HG02885 (cell line): ENCODE data around the gene KLF12.

Experiments used
- ATAC-seq: cut with Tn5 transposase; IDR thresholded peaks from one replicate; pipeline ENCODE4 v1.9.1; 2021; ENCODE audit warnings: mild to moderate bottlenecking; ENCODE audit not compliant: unreplicated experiment, poor library complexity

The KLF12 gene

GRCh38 chr13:74134221-74134776, at the start of gene KLF12:
Gene KLF12, minus strand, starts transcription at chr13:74134404.
- ATAC-seq, result peak; percentile 65

- ATAC-seq, result no peak
Observed at GRCh38 chr13:74182491-74182890, 48.3 kb upstream of the KLF12 start.

DNA sequence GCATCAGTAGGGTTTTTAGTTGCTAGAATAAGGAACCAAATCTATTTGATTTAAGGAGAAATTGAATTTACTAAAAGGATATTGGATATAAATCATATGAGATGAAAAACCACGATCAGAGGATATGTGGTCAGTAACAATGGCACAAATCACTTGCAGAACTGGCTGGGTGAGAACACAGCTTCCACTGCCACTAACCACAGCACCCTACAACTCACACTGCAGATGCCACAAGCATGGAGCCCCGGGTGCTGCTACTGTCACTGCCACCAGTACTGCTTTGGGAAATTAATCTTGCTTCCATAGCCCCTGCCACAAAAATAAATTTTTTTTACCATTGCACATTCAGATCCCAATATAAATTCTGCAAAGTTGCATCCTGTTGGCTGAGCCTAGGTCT, 40.6 kb upstream of the KLF12 start:
- ATAC-seq, result no peak

DNA sequence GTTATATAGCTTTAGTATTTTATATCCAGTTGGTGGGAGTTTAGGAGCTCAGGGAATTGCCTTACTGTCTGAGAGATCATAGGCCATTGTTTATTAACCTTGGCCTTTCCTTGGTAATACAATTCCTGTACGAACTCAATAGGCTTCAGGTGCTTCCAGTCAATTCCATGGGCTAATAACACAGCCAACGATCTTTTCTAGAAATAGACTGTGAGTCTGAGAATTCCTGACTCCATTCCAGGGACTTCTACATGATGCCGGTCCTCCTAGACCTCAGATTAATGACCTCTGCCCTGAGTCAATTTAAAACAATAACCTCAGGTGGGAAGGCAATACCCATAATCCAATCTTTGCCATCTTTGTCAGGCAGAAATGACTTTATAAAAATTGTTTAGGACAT, 39.6 kb upstream of the KLF12 start:
- no peak for ATAC-seq

DNA sequence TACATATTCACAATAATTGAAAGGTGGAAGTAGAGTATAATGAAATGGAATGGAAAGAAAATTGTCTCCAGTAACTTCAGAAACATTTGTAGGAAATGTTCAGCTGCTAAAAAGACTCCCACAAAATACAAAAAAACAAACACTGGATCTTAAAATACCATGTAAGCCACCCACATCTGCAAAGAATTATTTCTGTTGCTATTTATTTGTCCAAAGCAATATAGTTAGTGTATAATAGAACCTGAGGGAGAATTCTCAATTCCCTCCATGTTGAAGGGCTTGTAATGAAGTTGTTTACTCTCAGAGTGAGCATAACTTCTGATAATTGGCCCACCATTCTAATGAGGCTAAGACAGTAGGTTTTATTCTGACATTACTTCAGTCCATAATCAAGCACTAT, 37.4 kb upstream of the KLF12 start:
- no peak for ATAC-seq

DNA sequence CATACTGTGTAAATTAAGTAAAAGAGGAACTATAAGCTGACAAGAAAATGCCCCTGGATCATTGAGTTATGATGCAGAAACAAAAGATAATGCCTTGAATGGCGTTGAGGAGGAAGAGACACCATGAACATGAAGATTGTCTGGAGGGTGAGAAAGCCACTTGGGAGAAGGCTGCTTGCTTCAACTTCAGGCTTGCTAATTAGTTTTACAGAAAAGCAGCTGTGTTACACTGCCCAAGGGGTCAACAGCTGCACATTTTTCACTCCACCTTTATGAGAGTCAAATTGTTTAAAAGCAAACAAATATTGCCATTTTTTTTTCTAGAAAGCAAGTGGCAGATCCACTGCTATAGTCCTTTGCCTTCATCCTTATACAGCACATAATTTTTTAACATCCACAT, 35.5 kb upstream of the KLF12 start:
- no peak for ATAC-seq

DNA sequence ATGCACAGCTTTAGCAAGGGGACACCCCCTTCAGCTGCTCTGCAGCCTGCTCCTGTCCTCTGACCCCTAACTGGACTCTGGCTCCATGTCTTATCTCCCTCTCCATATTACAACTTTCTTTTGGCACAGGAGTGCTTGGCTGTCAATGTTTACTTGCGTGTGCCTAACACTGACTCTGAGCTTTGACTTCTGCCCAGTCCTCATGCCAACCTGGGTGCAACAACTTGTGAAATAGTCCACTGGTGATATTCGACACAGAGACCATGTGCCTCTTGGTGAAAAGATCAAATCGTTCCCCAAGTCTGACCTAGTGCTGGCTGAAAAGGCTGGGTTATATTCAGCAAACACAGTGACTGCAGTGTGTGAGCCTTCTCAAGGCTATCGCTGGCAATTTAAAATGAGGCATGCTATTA, 34.1 kb upstream of the KLF12 start:
- no peak for ATAC-seq

DNA sequence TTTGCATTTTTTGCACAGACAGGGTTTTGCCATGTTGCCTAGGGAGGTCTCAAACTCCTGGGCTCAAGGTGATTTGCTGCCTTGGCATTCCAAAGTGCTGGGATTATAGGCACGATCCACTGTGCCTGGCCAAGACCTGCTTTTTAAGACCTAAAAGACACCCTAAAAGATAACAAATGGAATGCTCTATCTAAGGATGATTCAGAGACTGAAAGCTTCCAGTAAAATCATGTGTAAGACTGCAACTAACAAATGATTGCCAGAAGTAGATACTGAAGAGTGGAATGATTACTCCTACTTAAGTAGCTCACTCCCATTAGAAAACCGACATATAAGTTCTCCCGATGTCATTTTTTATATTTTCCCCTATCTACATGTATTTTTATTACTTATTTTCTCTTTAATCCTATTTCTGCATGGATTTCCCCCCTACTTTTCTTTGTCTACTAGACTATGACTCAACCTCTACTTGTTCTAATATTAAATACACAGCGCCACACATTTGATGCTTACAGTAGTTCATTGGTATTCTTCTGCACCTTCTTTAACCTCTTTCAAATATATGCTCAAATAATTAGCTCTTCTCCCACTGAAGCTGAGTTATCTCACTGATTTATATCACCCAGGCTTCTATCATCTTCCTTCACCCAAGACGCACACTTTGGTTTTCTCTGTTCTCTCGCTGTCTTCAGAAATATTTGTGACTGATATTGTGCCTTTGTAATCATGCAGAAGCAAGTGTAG, 32.2 kb upstream of the KLF12 start:
- no peak for ATAC-seq

- no peak for ATAC-seq
Observed at GRCh38 chr13:74162782-74163181, 28.6 kb upstream of the KLF12 start.

- no peak for ATAC-seq
Observed at GRCh38 chr13:74162135-74162534, 27.9 kb upstream of the KLF12 start.

DNA sequence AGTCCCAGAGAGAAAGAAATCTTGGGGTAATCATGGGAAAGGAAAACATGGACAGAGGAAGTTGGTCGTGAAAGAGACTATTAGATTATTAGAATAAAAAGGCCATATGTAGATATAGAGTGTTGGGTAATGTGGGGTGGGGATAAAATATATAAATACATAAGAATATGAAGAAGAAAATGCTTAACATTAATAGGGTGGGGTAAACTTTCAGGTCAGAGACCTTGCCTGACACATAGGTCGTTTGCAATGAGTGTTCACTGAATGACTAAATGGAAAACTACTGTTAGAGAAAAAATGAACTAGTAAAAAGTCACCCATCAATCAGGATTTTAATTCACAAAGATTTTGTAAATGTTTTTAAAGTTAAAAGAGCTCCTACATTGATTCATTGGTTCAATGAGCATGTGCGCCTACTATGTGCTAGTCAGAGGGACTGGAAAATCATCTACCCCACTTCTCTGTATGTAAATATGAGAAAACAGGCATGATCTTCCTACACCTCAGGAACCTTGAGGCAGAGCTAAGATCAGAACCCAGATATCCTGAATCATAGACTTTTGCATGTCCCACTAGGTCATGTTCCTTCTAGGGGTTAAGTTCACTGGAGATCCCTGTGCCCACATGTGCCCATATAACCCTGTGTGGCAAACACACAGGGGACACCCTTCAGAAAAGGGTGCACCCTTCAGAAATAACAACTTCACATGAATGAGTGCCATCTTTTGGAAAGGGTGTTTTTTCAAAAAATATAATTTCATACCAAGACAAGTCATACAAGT, 24.6 kb upstream of the KLF12 start:
- no peak for ATAC-seq

- ATAC-seq, result no peak
Observed at GRCh38 chr13:74158028-74158427, 23.8 kb upstream of the KLF12 start.

GRCh38 chr13:74154981-74155380, 20.8 kb upstream of the KLF12 start:
- no peak for ATAC-seq

- no peak for ATAC-seq
Observed at GRCh38 chr13:74153316-74153715, 19.1 kb upstream of the KLF12 start.

GRCh38 chr13:74151859-74152258, 17.7 kb upstream of the KLF12 start:
- ATAC-seq, result no peak

DNA sequence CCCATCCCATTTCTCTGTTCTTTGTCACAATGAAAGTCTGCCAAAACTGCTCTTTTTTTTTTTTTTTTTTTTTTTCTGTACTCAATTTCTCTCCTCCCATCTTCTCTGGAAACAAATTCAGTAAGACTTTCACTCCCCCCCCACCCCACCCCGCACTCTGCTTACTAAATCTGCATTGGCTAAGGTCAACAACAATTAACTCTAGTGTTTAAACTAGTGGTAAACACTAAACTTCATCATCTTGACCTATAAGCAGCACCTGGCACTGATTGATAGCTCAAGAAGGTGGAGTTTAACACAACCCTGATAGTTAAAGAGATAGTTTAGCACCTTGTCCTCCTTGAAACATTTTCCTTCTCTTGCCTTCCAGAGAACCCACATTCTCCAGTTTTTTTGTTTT, 14.1 kb upstream of the KLF12 start:
- no peak for ATAC-seq

DNA sequence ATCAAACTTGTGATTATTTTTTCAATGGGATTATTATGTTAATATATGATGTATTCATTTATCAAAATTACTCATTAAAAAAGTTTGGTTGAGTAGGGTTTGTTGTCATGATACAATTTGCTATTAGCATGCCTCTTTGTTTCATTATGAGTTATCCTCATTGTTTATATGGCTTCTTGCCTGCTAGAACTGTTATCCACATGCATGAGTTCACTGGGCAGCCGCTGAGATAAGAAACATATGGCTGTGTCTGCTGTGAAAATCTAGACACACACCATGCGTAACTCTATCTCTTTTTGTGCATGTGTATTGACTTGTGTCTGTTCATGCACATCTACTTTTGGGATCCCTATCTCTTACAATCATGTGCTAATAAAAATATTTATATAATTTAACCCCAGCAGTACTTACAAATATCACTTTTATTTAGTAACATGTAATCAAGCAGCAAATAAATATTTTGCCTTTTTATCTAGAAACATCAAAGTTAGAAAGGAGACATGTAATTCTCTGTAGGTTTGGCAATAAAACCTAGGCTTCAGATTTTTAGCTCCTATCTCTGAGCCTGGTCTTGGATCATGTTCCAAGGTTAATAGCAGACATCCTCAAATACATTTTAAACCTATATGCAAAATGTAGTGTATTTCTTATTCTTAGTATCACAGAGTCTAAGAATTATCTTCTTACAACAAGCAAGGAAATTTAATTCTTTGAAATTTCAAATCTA, 11.2 kb upstream of the KLF12 start:
- no peak for ATAC-seq

DNA sequence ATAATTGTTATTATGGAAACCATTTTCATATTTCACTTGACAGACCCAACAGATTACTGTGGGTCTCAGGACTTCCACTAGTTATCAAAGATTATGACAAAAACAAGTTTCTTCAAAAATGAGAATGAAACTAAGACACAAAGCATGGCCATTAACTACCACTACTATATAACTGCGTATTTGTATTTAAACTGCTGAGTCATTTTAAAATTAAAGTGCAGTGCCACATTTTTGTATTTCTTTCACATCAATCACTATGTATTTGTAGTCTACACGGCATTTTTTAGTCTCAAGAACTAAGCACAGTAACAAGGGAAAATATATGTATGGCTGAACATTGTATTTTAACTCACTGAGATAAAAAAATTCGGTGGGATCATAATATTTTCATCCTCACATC, 10.1 kb upstream of the KLF12 start:
- ATAC-seq, result no peak

- no peak for ATAC-seq
Observed at GRCh38 chr13:74142257-74142656, 8.1 kb upstream of the KLF12 start.

DNA sequence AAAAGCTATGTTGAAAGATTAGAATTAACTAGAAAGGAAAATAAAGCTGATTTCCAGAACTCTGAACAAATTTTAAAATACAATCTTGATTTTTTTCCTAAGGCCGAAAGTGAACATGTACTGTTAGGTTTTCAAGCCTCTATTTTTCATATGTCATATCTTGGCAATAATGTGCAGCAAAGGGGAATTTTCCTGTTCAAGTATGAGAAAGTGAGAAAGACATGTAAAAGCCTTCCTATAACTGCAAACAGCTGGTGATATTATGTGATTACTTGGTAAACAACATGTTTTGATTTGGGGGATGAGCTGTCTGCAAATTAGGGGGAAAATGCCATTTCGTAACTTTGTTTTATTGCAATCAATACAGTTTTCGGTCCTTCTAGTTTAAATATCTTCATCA, 4.0 kb upstream of the KLF12 start:
- no peak for ATAC-seq

DNA sequence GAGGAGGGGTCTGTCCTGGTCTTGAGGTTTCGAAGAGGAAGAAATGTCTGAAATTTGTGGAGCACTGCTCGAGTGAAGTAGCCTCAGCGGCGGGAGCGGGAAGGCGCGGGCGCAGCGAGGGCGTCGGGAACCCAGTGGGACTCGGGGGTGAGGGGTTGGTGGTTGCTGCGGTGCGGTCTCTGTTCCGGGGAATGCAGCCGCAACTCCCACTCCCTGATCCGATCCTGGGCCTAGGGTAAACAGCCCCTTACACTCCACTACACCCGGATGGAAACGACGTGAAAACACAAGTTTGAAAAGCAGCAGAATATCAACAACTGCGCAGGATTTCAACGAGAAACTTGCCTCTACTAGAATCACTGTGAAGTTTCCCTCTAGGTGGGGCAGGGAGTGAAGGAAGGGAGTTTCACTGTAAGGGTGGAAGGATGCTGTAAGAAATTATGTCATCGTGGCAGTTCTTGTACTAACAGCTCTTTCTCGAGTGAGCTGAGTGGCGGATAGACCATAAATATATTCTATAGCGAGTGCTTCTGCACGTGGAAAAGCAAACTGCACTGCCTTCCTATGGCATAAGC, 2.0 kb upstream of the KLF12 start:
- ATAC-seq, result no peak
